ENCODE results near the gene TCEAL6.
"Not testable (repeated sequence)": the region's sequence is repeated elsewhere in the genome, so short reads cannot be mapped to it uniquely, and the experiment has no call there.

The TCEAL6 gene

GRCh38 chrX:102142274-102142673, at the start of gene TCEAL6:
Gene TCEAL6 (minus strand): TSS chrX:102142481.
- not testable (repeated sequence) for DNase-seq

- no peak for DNase-seq
These were observed 43.9 kb upstream of the TCEAL6 start for GRCh38 chrX:102185967-102186720.

- peak; percentile 75 for DNase-seq
These were observed 13.5 kb upstream of the TCEAL6 start, which contains the start of gene BEX5 for GRCh38 chrX:102155806-102156179. Gene BEX5 (minus strand): TSS chrX:102155977. CDS start chrX:102154265, 1,712 bp downstream.

GRCh38 chrX:102154900-102155805, 12.9 kb upstream of the TCEAL6 start:
- DNase-seq = peak; percentile 30

GRCh38 chrX:102154218-102154860, 12.1 kb upstream of the TCEAL6 start:
- DNase-seq = peak; percentile 6

- DNase-seq = not testable (repeated sequence)
These were observed 650 bp downstream of the TCEAL6 start for GRCh38 chrX:102141631-102142030.

GRCh38 chrX:102140876-102141275, 1.4 kb downstream of the TCEAL6 start:
- not testable (repeated sequence) for DNase-seq

GRCh38 chrX:102138064-102138463, 4.2 kb downstream of the TCEAL6 start:
- no peak for DNase-seq

GRCh38 chrX:102129473-102129872, 12.8 kb downstream of the TCEAL6 start:
- DNase-seq = peak; percentile 6

GRCh38 chrX:102126863-102127262, 15.4 kb downstream of the TCEAL6 start:
- no peak for DNase-seq

- DNase-seq = not testable (repeated sequence)
These were observed 16.0 kb downstream of the TCEAL6 start for GRCh38 chrX:102126080-102126818.

- DNase-seq = not testable (repeated sequence)
These were observed 16.8 kb downstream of the TCEAL6 start, which contains the start of gene TCEAL2 for GRCh38 chrX:102125436-102125835. Gene TCEAL2 (plus strand): TSS chrX:102125679. CDS start chrX:102126831, 1,152 bp downstream.

GRCh38 chrX:102125014-102125413, 17.3 kb downstream of the TCEAL6 start:
- not testable (repeated sequence) for DNase-seq

GRCh38 chrX:102115748-102116147, 26.5 kb downstream of the TCEAL6 start:
- no peak for DNase-seq

GRCh38 chrX:102113367-102113766, 28.9 kb downstream of the TCEAL6 start:
- no peak for DNase-seq

All from CD4-positive, alpha-beta T cell treated with Interleukin-17A for 1 hour (primary cell).